Measurements from ENCODE around the gene KLF3. TPM values are rescaled to one million over a fixed set of nuclear protein-coding genes. Genes with fewer than 3 reads are reported as not detected.

KLF3 gene
- total RNA-seq, 2 experiments from 2014 or later = 203 to 204 TPM

- Mint-ChIP-seq H3K27me3 (no peaks in the 10 kb centered on the region), H3K4me1 (ENCODE audit: low read depth) (no peaks in the 10 kb centered on the region), H3K27ac (no peak overlapping the region), H3K36me3 (ENCODE audit: low read depth) (peaks cover 8% of the 10 kb centered on the region), H3K4me3 (no peak overlapping the region), H3K9me3 (peaks cover 12% of the 10 kb centered on the region)
- no peak for TF ChIP-seq CTCF (IDR thresholded peaks at IDR 0.05)
- DNase-seq (no peak), ATAC-seq (ENCODE audit: poor library complexity) (no peak)
- ChIA-PET POLR2A (no interaction called here), CTCF (interaction anchor here (0.6 kb wide), 1 partner anchor 13 kb away, joined by 3 read pairs; no protein-coding TSS in a partner anchor)
- H3K27ac ChIP-seq (ENCODE audit: low read depth in 1 of 2, low read length in 2 of 2) = no peak overlapping the region
- H3K27me3 ChIP-seq (ENCODE audit: control insufficient read depth in 1 of 2, insufficient read depth in 2 of 2, low read length in 2 of 2) = no peaks in the 10 kb centered on the region
- peaks cover 0 to 10% of the 10 kb centered on the region in 2 experiments for H3K9me3 ChIP-seq (ENCODE audit: control insufficient read depth in 1 of 2, insufficient read depth in 1 of 2, low read length in 2 of 2)
- intact Hi-C loops (cut with DNase I, micrococcal nuclease) = no loop called here
- no peaks in the 10 kb centered on the region for H3K36me3 ChIP-seq (ENCODE audit: insufficient read depth, low read length)
- H3K4me3 ChIP-seq (ENCODE audit: low read length) = no peak overlapping the region
- H3K4me1 ChIP-seq (ENCODE audit: insufficient read depth, low read length) = no peaks in the 10 kb centered on the region
Observed at GRCh38 chr4:38749336-38749735, 85.3 kb downstream of the KLF3 start.

Other genes starting within 250 kb of the KLF3 start
- not detected for gene TLR10, start 118.8 kb downstream of the KLF3 start, total RNA-seq
- 10 to 100 TPM; 16.2 to 16.3 TPM for gene TLR1, start 140.6 kb downstream of the KLF3 start, total RNA-seq
- gene TLR6, start 192.6 kb downstream of the KLF3 start, total RNA-seq = 1 to 10 TPM in 1 of 2 experiments, under 1 TPM in 1; 0.69 to 1.3 TPM
- not detected for gene FAM114A1, start 203.6 kb downstream of the KLF3 start, total RNA-seq

All from CD4-positive, alpha-beta T cell (primary cell).